GDM1 (cell line): ENCODE data around the gene PURB.
A peak's percentile ranks its signal among the peaks of the same experiment; 100 is the strongest.
"Not testable (repeated sequence)": the region's sequence is repeated elsewhere in the genome, so short reads cannot be mapped to it uniquely, and the experiment has no call there.

Experiments used
- DNase-seq: peaks from one replicate; lab custom pipeline; 2025; lab: John Stamatoyannopoulos, UW

Gene PURB

GRCh38 chr7:44885394-44886317, at the start of gene PURB:
PURB (minus strand) TSS chr7:44885530; CDS start chr7:44885348, 182 bp downstream.
- peak; percentile 92 for DNase-seq

GRCh38 chr7:44935016-44935415, 49.7 kb upstream of the PURB start:
- DNase-seq = no peak

DNA sequence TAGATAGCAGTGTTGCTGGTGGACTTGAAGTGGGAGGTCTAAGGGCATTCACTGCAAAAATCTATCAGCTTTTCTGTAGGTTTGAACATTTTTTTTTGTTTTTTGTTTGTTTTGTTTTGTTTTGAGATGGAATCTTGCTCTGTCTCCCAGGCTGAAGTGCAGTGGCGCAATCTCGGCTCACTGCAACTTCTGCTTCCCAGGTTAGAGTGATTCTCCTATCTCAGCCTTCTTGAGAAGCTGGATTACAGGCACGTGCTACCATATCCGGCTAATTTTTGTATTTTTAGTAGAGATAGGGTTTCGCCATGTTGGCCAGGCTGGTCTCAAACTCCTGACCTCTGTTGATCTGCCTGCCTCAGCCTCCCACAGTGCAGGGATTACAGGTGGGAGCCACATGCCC, 49.2 kb upstream of the PURB start:
- not testable (repeated sequence) for DNase-seq

DNA sequence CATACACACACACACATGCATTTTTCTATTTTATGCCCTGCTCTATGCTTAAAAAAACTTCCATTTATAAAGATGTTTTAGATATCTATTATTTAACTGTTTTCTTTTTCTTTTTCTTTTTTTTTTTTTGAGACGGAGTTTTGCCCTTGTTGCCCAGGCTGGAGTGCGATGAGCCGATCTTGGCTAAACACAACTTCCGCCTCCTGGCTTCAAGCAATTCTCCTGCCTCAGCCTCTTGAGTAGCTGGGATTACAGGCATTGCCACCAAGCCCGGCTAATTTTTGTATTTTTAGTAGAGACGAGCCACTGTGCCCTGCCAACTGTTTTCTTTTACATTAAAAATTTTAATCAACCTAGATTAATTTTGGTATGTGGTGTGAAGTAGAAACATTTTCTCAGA, 45.6 kb upstream of the PURB start:
- DNase-seq = no peak

DNA sequence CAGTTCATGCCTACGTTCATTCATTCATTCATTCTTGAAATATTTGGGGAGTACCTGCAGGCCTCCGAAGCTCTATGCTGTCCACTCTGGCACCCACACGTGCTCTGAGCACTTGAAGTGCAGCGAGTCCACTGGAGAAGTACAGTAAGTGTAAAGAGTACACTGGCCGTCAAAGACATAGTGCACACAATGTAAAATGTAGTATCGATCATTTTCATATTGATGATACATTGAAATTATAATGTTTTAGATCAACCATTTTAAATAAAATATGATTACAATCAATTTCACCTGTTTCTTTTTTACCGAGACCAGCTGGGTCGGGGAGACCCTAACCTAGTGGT, 37.0 kb upstream of the PURB start:
- no peak for DNase-seq

GRCh38 chr7:44921607-44922350, 36.4 kb upstream of the PURB start:
- DNase-seq = peak; percentile 74

- DNase-seq = no peak
Measured at GRCh38 chr7:44920119-44920518, 34.8 kb upstream of the PURB start.

- no peak for DNase-seq
Measured at GRCh38 chr7:44918029-44918428, 32.7 kb upstream of the PURB start.

- DNase-seq = no peak
Measured at GRCh38 chr7:44917465-44917864, 32.1 kb upstream of the PURB start.

- no peak for DNase-seq
Measured at GRCh38 chr7:44914992-44915607, 29.8 kb upstream of the PURB start.

DNA sequence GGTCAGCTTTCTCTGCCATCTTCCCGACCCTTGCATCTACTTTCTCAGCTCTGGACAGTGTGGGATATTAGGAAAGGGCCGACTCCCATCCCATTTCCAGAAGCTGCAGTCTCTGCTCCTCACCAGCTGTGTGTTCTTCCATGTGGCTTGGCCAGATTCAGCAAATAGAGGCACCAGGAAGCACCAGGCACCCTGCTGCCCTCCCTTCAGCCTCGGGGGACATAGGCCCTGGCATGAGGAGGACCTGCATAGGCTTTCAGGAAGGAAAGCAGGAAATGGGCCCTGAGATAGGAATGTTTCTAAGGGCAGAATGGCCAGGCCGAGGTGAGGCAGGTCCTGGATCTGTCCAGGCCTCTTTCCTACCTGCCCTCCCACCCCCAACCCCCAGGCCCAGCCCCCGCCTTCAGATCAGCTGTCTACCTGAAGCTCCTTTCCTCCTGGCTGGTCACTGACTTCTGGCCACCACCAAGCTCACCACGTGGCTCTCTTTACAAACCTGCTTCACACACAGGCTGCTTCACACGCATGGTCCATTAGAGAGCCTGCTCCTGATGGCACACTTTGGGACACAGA, 27.5 kb upstream of the PURB start:
- no peak for DNase-seq

- no peak for DNase-seq
Measured at GRCh38 chr7:44911911-44912310, 26.6 kb upstream of the PURB start.

- DNase-seq = no peak
Measured at GRCh38 chr7:44909596-44910389, 24.5 kb upstream of the PURB start.

DNA sequence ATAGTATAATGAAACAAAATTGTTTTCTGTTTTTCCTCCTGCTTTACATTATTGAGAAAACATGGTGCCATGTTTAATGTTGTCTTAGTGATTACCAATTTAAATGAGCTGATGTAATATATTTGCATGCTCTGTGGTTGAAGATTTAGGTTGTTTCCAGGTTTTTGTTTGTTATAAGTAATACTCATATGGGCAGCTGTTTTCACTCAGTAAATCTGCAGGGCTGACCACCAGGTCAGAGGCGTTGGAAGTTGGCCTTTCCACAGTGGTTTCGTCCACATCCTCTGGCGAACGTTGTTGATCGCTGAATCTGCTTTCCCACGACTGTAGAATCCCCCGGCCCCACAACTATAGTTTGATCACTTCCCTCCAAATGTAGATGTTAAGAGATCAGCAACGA, 21.6 kb upstream of the PURB start:
- no peak for DNase-seq

- no peak for DNase-seq
Measured at GRCh38 chr7:44905002-44905635, 19.8 kb upstream of the PURB start.

GRCh38 chr7:44899443-44899842, 14.1 kb upstream of the PURB start:
- no peak for DNase-seq

- DNase-seq = no peak
Measured at GRCh38 chr7:44898039-44898438, 12.7 kb upstream of the PURB start.

- no peak for DNase-seq
Measured at GRCh38 chr7:44897309-44897708, 12.0 kb upstream of the PURB start.

DNA sequence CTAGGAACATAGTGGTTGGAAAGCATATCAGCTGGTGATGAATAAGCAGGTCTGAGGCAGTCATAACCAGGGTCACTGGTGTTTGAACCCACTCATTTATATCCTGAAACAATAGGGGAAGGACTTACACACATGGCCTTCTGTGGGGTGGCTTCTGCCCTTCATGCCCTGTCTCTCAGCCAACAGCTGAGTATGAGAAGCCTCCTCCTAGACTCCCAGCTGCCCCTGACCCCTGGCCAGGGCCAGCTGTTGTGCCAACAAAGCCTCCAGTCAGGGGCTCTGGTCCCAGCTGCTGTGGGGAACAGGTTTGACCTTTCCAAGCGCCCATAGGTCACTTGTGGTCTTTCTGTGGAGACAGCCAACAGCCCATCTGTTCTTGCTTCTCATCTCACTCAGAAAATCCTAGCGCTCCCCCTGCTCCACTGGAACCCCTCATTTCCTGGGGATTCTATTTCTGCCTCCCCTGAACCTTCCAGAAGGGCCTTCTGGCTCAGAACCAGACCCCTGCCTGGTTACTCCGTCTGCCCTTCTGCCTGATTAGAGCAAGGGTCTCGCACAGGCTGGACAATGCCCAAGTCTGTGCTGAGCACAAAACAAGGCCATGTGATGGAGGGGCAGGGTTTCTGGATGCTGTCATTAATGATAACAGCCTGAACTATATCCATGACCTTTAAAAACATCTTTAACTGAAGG, 9.7 kb upstream of the PURB start:
- no peak for DNase-seq

GRCh38 chr7:44893710-44894234, 8.4 kb upstream of the PURB start:
- DNase-seq = no peak
